Ascending aorta (tissue), 2 donors: ENCODE results near the gene GRM8. TPM values are rescaled to one million over a fixed set of nuclear protein-coding genes. Genes with fewer than 3 reads are reported as not detected.

Experiments used
- DNase-seq, 2 donors: peaks; one replicate each; pipeline ENCODE4 v3.0.0-alpha.2; 2019; ENCODE audit warnings: low spot score in 2 of 2
- H3K27ac ChIP-seq, 2 donors: fragments of 200-600 bp; sonication (generic); one replicate each; pipeline ENCODE4 v1.5.1; 2016 to 2017; ENCODE audit warnings: mild to moderate bottlenecking in 1 of 2
- H3K27me3 ChIP-seq: fragments of 200-600 bp; sonication (generic); one replicate; pipeline ENCODE4 v1.5.1; 2017
- H3K36me3 ChIP-seq, 2 donors: fragments of 200-600 bp; sonication (generic); one replicate each; pipeline ENCODE4 v1.5.1; 2016
- H3K4me1 ChIP-seq, 2 donors: fragments of 200-600 bp; sonication (generic); one replicate each; pipeline ENCODE4 v1.5.1; 2016 to 2017; ENCODE audit warnings: mild to moderate bottlenecking in 1 of 2
- H3K4me3 ChIP-seq, 2 donors: fragments of 200-600 bp; sonication (generic); one replicate each; pipeline ENCODE4 v1.5.1; 2016 to 2017; ENCODE audit warnings: mild to moderate bottlenecking in 1 of 2
- H3K9me3 ChIP-seq, 2 donors: fragments of 200-600 bp; sonication (generic); one replicate each; pipeline ENCODE4 v1.5.1; 2016
- intact Hi-C: fragments of 100-400 bp; cut with DNase I; formaldehyde crosslinking; loops from one replicate; pipeline ENCODE4 v1.15.1; 2023
- total RNA-seq: library from RNA; depleted of rRNA; stranded (reverse); fragments of >200 nt; gene quantifications from one replicate; pipeline ENCODE4 v1.1.0, GENCODE V29; 2016
- TF ChIP-seq, protein P1 (sequence below), 3 experiments: fragments of 200-600 bp in 2 of 3; fragments of 450-650 bp in 1 of 3; sonication (generic) in 2 of 3; IDR thresholded peaks; one replicate each; pipeline ENCODE4 v1.5.1; 2016 to 2019; ENCODE audit warnings: antibody characterized with exemption in 3 of 3, mild to moderate bottlenecking in 1 of 3, moderate library complexity in 1 of 3

Gene GRM8
- total RNA-seq, 1 donor from 2014 or later: not detected

DNA sequence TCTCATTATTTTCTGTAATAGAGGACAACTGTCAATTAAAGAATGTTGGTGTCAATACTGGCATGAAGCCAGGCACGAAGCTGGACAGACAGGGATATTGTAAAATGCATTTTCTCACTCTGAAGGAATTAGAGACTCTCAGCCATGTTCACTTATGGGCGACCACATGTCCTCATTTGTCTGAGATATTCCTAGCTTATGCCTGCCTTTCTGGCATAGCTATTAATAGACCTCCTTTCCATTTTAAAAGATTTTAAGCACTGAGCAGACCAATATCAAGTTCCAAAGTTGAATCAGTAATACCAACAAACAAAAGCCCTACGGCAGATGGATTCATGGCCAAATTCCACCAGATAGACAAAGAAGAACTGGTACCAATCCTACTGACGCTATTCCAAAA, 589.9 kb downstream of the GRM8 start:
- no peaks in the 10 kb centered on the region for H3K4me1 ChIP-seq
- no peak for DNase-seq
- intact Hi-C loops: no loop called here
- no peaks in the 10 kb centered on the region for H3K9me3 ChIP-seq
- no peak overlapping the region for H3K27ac ChIP-seq
- no peak overlapping the region for H3K4me3 ChIP-seq
- TF ChIP-seq, protein P1, sequence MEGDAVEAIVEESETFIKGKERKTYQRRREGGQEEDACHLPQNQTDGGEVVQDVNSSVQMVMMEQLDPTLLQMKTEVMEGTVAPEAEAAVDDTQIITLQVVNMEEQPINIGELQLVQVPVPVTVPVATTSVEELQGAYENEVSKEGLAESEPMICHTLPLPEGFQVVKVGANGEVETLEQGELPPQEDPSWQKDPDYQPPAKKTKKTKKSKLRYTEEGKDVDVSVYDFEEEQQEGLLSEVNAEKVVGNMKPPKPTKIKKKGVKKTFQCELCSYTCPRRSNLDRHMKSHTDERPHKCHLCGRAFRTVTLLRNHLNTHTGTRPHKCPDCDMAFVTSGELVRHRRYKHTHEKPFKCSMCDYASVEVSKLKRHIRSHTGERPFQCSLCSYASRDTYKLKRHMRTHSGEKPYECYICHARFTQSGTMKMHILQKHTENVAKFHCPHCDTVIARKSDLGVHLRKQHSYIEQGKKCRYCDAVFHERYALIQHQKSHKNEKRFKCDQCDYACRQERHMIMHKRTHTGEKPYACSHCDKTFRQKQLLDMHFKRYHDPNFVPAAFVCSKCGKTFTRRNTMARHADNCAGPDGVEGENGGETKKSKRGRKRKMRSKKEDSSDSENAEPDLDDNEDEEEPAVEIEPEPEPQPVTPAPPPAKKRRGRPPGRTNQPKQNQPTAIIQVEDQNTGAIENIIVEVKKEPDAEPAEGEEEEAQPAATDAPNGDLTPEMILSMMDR (IDR thresholded peaks at IDR 0.05): no peak
- H3K36me3 ChIP-seq: no peaks in the 10 kb centered on the region
- H3K27me3 ChIP-seq: no peaks in the 10 kb centered on the region

DNA sequence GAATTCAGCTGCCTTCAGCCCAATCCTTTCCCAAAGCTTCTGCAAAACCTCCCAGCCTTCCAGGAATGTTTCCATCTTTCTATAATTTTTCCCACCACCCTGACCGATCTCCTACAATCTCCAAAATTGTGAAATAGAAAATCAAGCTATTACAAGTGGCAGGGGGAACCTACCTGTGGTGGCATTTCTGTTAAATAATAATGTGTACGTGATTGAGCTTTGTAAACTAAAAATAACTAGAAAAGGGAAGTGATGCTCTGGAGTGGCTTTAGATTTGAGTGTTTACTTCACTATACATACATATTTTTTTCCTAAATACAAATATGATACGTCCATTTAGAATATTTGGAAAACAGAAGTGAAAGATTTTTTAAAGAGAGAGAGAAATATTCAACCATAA, 593.6 kb downstream of the GRM8 start:
- no peak overlapping the region for H3K27ac ChIP-seq
- no peaks in the 10 kb centered on the region for H3K36me3 ChIP-seq
- H3K9me3 ChIP-seq: no peaks in the 10 kb centered on the region
- DNase-seq: no peak
- intact Hi-C loops: no loop called here
- TF ChIP-seq, protein P1 (IDR thresholded peaks at IDR 0.05): no peak
- H3K27me3 ChIP-seq: no peaks in the 10 kb centered on the region
- H3K4me3 ChIP-seq: no peak overlapping the region
- H3K4me1 ChIP-seq: no peaks in the 10 kb centered on the region

DNA sequence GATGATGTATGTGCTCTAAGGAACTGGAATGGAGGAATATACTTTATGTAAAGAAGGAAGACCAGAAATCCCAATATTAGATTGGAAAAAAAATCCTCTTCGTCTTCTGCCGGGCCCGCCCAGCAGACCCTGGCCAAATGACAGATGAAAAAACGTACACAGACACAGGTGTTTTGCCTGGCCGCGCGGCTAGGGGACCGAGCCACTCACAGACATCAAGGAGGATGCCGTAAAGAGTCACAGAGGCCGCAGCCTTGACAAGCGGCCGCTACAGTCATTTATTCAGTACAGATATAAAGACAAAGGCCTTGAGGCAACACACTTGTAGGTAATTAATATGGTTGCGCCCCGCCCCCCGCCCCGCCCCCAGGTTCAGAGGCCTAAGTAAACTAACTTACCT, 594.1 kb downstream of the GRM8 start:
- H3K27me3 ChIP-seq: no peaks in the 10 kb centered on the region
- H3K4me3 ChIP-seq: no peak overlapping the region
- TF ChIP-seq, protein P1 (IDR thresholded peaks at IDR 0.05): no peak
- no peak overlapping the region for H3K27ac ChIP-seq
- DNase-seq: no peak
- H3K4me1 ChIP-seq: no peaks in the 10 kb centered on the region
- H3K36me3 ChIP-seq: no peaks in the 10 kb centered on the region
- intact Hi-C loops: no loop called here
- no peaks in the 10 kb centered on the region for H3K9me3 ChIP-seq

DNA sequence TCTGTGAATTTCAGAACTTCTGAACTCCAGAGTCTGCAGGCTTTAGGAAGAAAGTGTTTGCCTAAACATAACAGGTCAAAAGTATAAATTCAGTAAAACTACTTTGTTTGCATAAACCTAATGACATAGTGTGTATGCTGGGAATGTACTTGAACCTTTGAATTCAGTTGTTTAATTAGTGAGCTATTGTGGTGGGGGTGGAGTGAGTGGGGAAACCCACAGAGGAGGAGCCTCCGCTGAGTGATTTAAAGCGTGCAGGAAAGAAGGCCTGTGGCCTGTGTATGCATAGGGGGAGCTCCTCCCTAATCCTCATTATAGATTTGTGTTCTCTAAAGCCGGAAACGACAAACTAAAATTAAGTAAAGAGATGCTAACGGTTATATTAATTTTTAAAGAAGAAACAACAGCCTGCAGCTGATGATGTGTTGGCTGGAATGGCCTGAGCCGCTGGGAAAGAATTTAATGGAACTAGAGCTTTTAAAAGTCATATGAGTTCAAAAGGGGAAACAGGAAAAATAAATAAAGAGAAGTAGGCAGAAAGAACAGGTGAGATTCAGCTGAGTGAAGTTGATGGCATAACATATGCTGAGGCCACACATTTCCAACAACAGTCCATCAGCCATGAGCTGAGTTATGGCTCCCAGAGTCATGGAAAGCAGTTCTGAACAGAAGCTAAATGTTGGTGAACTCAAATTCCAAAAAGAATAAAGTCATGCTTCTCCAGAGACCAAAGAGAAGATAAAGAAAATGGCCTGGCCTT, 595.0 kb downstream of the GRM8 start:
- Histone ChIP-seq H3K27me3 (no peaks in the 10 kb centered on the region), H3K4me1 (no peaks in the 10 kb centered on the region), H3K9me3 (no peaks in the 10 kb centered on the region), H3K36me3 (no peaks in the 10 kb centered on the region), H3K4me3 (no peak overlapping the region), H3K27ac (no peak overlapping the region)
- DNase-seq: no peak
- intact Hi-C loops: no loop called here
- TF ChIP-seq, protein P1 (IDR thresholded peaks at IDR 0.05): no peak

DNA sequence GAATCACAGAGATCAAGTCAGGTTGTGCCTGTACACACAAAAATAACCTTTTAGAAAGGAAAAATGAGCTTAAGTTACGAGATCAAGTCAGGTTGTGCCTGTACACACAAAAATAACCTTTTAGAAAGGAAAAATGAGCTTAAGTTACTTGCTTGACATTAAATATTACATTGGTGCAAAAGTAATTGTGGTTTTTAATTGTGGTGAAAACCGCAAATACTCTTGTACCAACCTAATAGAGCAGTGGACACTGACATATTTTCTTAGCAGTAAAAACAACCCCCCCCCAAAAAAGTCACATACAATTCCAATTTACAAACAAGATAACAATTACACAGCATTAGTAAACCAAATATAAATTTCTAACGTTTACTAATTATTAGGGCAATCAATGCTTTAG, 595.6 kb downstream of the GRM8 start:
- TF ChIP-seq, protein P1 (IDR thresholded peaks at IDR 0.05): no peak
- Histone ChIP-seq H3K27ac (no peak overlapping the region), H3K9me3 (no peaks in the 10 kb centered on the region), H3K36me3 (no peaks in the 10 kb centered on the region), H3K4me1 (no peaks in the 10 kb centered on the region), H3K27me3 (no peaks in the 10 kb centered on the region), H3K4me3 (no peak overlapping the region)
- DNase-seq: no peak
- intact Hi-C loops: no loop called here
